H9 (cell line): Measurements from ENCODE around the gene ANP32A. TPM values are rescaled to one million over a fixed set of nuclear protein-coding genes. Genes with fewer than 3 reads are reported as not detected.
A peak's percentile ranks its signal among the peaks of the same experiment; 100 is the strongest.

Experiments used
- DNase-seq: peaks from one replicate; pipeline ENCODE4 v3.0.0-alpha.2; 2017
- H2AFZ ChIP-seq: one replicate; pipeline ENCODE4 v1.6.1; 2013; ENCODE audit warnings: mild to moderate bottlenecking, low read length, control low read depth, moderate library complexity
- H2AK5ac ChIP-seq: 2 replicates; pipeline ENCODE4 v1.6.1; 2013; ENCODE audit warnings: low read length, control low read depth, mixed read lengths; ENCODE audit not compliant: insufficient read length
- H2BK120ac ChIP-seq: one replicate; pipeline ENCODE4 v1.6.1; 2013; ENCODE audit warnings: low read depth, mild to moderate bottlenecking, low read length, control low read depth, inconsistent platforms; ENCODE audit not compliant: poor library complexity, severe bottlenecking
- H2BK12ac ChIP-seq: 2 replicates; pipeline ENCODE4 v1.6.1; 2013; ENCODE audit warnings: low read length, control low read depth, mixed read lengths, low read depth; ENCODE audit not compliant: insufficient read length
- H2BK15ac ChIP-seq: 2 replicates; pipeline ENCODE4 v1.6.1; 2013; ENCODE audit warnings: low read depth, low read length, control low read depth
- H2BK20ac ChIP-seq: one replicate; pipeline ENCODE4 v1.6.1; 2013; ENCODE audit warnings: low read depth, mild to moderate bottlenecking, low read length, control low read depth, inconsistent platforms; ENCODE audit not compliant: poor library complexity, severe bottlenecking
- H2BK5ac ChIP-seq: 2 replicates; pipeline ENCODE4 v1.6.1; 2013; ENCODE audit warnings: low read length, control low read depth, mixed read lengths; ENCODE audit not compliant: insufficient read length
- H3K14ac ChIP-seq: 2 replicates; pipeline ENCODE4 v1.6.1; 2013; ENCODE audit warnings: low read length, control low read depth; ENCODE audit not compliant: insufficient read depth
- H3K18ac ChIP-seq: 2 replicates; pipeline ENCODE4 v1.6.1; 2013; ENCODE audit warnings: low read depth, mild to moderate bottlenecking, mixed read lengths, low read length, control low read depth; ENCODE audit not compliant: insufficient read length
- H3K23ac ChIP-seq: 2 replicates; pipeline ENCODE4 v1.6.1; 2013; ENCODE audit warnings: low read length, control low read depth, mixed read lengths, low read depth; ENCODE audit not compliant: insufficient read length
- H3K23me2 ChIP-seq: 2 replicates; pipeline ENCODE4 v1.6.1; 2013; ENCODE audit warnings: low read depth, mild to moderate bottlenecking, mixed read lengths, low read length, control low read depth; ENCODE audit not compliant: insufficient read length, poor library complexity, severe bottlenecking
- H3K27ac ChIP-seq: 2 replicates; pipeline ENCODE4 v1.5.1; 2013; ENCODE audit warnings: low read length, control low read depth, mixed read lengths, low read depth; ENCODE audit not compliant: insufficient read length
- H3K27me3 ChIP-seq: 2 replicates; pipeline ENCODE4 v1.6.1; 2013; ENCODE audit warnings: low read length, control low read depth, inconsistent platforms; ENCODE audit not compliant: insufficient read depth
- H3K4ac ChIP-seq: 2 replicates; pipeline ENCODE4 v1.6.1; 2013; ENCODE audit warnings: low read depth, mild to moderate bottlenecking, control low read depth, inconsistent platforms, low read length, moderate library complexity
- H3K4me1 ChIP-seq: 2 replicates; pipeline ENCODE4 v1.6.1; 2013; ENCODE audit warnings: low read length, control low read depth, inconsistent platforms; ENCODE audit not compliant: insufficient read depth
- H3K4me2 ChIP-seq: 2 replicates; pipeline ENCODE4 v1.6.1; 2013; ENCODE audit warnings: low read length, control low read depth, mixed read lengths; ENCODE audit not compliant: insufficient read length, insufficient read depth
- H3K56ac ChIP-seq: 2 replicates; pipeline ENCODE4 v1.6.1; 2013; ENCODE audit warnings: low read depth, mild to moderate bottlenecking, mixed read lengths, low read length, control low read depth; ENCODE audit not compliant: insufficient read length
- H3K79me1 ChIP-seq: 2 replicates; pipeline ENCODE4 v1.6.1; 2013; ENCODE audit warnings: low read depth, mild to moderate bottlenecking, moderate library complexity, low read length, control low read depth, inconsistent platforms; ENCODE audit not compliant: insufficient read depth, poor library complexity, severe bottlenecking
- H3K79me2 ChIP-seq: 2 replicates; pipeline ENCODE4 v1.6.1; 2013; ENCODE audit warnings: low read length, control low read depth, inconsistent platforms; ENCODE audit not compliant: insufficient read depth
- H3K9ac ChIP-seq: 2 replicates; pipeline ENCODE4 v1.6.1; 2013; ENCODE audit warnings: low read length, control low read depth, mixed read lengths; ENCODE audit not compliant: insufficient read length; ENCODE audit errors: extremely low read depth
- H3K9me3 ChIP-seq: one replicate; pipeline ENCODE4 v1.6.1; 2013; ENCODE audit warnings: low read depth, low read length, inconsistent platforms; ENCODE audit not compliant: control insufficient read depth
- H3T11ph ChIP-seq: one replicate; pipeline ENCODE4 v1.6.1; 2013; ENCODE audit warnings: mild to moderate bottlenecking, low read length, control low read depth, inconsistent platforms
- H4K20me1 ChIP-seq: one replicate; pipeline ENCODE4 v1.6.1; 2013; ENCODE audit not compliant: control insufficient read depth, insufficient read length, insufficient read depth
- H4K5ac ChIP-seq: 2 replicates; pipeline ENCODE4 v1.6.1; 2013; ENCODE audit warnings: low read depth, mild to moderate bottlenecking, mixed read lengths, low read length, control low read depth; ENCODE audit not compliant: insufficient read length
- H4K8ac ChIP-seq: replicated peaks from 2 replicates; pipeline ENCODE4 v1.6.1; 2013; ENCODE audit warnings: low read length, control low read depth, mixed read lengths, low read depth; ENCODE audit not compliant: insufficient read length
- H4K91ac ChIP-seq: 2 replicates; pipeline ENCODE4 v1.6.1; 2013; ENCODE audit warnings: low read depth, mild to moderate bottlenecking, moderate library complexity, mixed read lengths, low read length, control low read depth; ENCODE audit not compliant: insufficient read length
- H3K27ac Mint-ChIP-seq, 3 experiments: 2 replicates in 2 of 3; 3 replicates in 1 of 3; pipeline ENCODE4 v1.8.0; 2020 to 2021; ENCODE audit warnings: mixed read lengths in 3 of 3, mild to moderate bottlenecking in 1 of 3, moderate library complexity in 1 of 3
- H3K27me3 Mint-ChIP-seq: 2 replicates; pipeline ENCODE4 v1.8.0; 2021; ENCODE audit warnings: low read depth, mild to moderate bottlenecking, moderate library complexity, mixed read lengths
- H3K36me3 Mint-ChIP-seq, 3 experiments: 2 replicates in 2 of 3; 3 replicates in 1 of 3; pipeline ENCODE4 v1.8.0; 2020 to 2021; ENCODE audit warnings: low read depth in 3 of 3, mixed read lengths in 3 of 3; ENCODE audit not compliant: insufficient read depth in 1 of 3
- H3K4me1 Mint-ChIP-seq, 2 experiments: 2 replicates each; pipeline ENCODE4 v1.8.0; 2020; ENCODE audit warnings: mixed read lengths in 2 of 2
- H3K4me3 Mint-ChIP-seq, 2 experiments: 2 replicates in 1 of 2; 3 replicates in 1 of 2; pipeline ENCODE4 v1.8.0; 2020 to 2021; ENCODE audit warnings: mild to moderate bottlenecking in 2 of 2, mixed read lengths in 2 of 2, moderate library complexity in 1 of 2
- H3K9me3 Mint-ChIP-seq, 2 experiments: 2 replicates in 1 of 2; 3 replicates in 1 of 2; pipeline ENCODE4 v1.8.0; 2020; ENCODE audit warnings: mild to moderate bottlenecking in 2 of 2, mixed read lengths in 2 of 2, moderate library complexity in 1 of 2
- WGBS: extraction: QIAGEN DNeasy Blood & Tissue Kit; methylation state at CpG from one replicate; pipeline ENCODE4 v1.1.7; 2013; ENCODE audit warnings: missing lambda C conversion rate, low lambda C conversion rate, mixed read lengths; ENCODE audit not compliant: insufficient read length; ENCODE audit errors: extremely low coverage; 5-methylcytosine and 5-hydroxymethylcytosine counted together
- total RNA-seq: library from RNA; stranded (reverse); gene quantifications from 2 replicates; pipeline ENCODE4 v1.2.1, GENCODE V29; 2021
- TF ChIP-seq, protein P1 (sequence below): fragments of 200-600 bp; sonication (generic); conservative IDR thresholded peaks from 3 replicates; pipeline ENCODE4 v1.8.0; 2021; ENCODE audit warnings: antibody characterized with exemption, mild to moderate bottlenecking

ANP32A gene
- total RNA-seq, 1 experiment from 2014 or later = 318 TPM

DNA sequence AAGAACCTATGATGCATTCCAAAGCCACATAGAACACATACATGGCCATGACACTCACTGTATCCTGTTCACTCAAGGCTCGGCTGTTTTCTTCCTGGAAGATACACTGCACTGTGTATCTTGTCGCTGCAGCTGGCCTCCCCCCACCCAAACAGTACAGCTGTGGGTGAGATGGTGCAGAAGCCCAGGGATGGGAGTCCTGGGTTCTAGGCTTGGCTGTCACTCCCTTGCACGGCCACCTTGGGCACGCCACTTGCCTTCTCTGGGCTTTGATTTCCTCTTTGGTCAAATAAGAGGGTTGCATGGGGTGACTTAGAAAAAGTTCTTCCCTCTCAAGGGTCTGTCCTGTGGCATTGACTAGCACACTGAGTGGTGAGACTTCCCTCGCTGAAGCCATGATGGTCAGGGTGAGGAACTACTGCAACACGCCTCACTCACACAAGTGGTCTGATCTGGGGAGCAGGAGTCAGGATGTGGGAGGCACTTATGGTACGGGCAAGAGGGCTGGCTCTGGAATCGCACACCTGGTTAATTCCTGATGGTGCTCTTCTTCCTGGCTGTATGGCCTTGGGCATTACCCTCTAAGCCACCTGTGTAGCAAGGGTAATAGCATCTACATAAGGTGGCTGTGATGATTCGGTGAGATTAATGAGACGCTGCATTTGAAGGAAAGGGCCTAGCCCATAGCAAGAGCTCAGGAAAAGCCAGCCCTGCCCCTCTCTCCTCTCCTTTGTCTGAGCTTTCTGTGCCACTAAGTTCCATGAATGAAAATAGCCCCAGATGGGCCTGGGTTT, 44.0 kb downstream of the ANP32A start:
- Mint-ChIP-seq H3K27ac (peak overlapping the region in 2 of 3 experiments; percentile 27 to 64; a peak in 3 of 7 replicates), H3K4me3 (no peak overlapping the region)
- no peaks in the 10 kb centered on the region for H3K4me1 ChIP-seq

More for the DNA sequence above, 44.0 kb downstream of the ANP32A start:
- no peak overlapping the region for H2AFZ ChIP-seq
- H3K14ac ChIP-seq = no peak overlapping the region
- no peak overlapping the region for H2BK20ac ChIP-seq
- Mint-ChIP-seq H3K9me3 (no peaks in the 10 kb centered on the region; a peak in 1 of 5 replicates), H3K36me3 (peaks cover 18 to 39% (median 25%) of the 10 kb centered on the region in 3 experiments; a peak in 6 of 7 replicates), H3K4me1 (peaks cover 11% of the 10 kb centered on the region in 2 experiments), H3K27me3 (peaks cover 10% of the 10 kb centered on the region)
- H3K27me3 ChIP-seq = no peaks in the 10 kb centered on the region; the same call in 1 of the 2 replicates
- no peak overlapping the region for H3K56ac ChIP-seq
- no peaks in the 10 kb centered on the region for H3K23me2 ChIP-seq
- no peak overlapping the region for H2AK5ac ChIP-seq
- H3T11ph ChIP-seq = no peak overlapping the region
- no peak overlapping the region for H3K18ac ChIP-seq
- H3K27ac ChIP-seq = no peak overlapping the region
- no CpG with 5 or more reads among the region's 10 CpGs for WGBS
- H4K91ac ChIP-seq = no peak overlapping the region
- no peak for DNase-seq
- H2BK120ac ChIP-seq = no peak overlapping the region
- no peak overlapping the region for H3K9ac ChIP-seq
- H4K20me1 ChIP-seq = no peaks in the 10 kb centered on the region
- H4K8ac ChIP-seq = no peak overlapping the region
- H2BK12ac ChIP-seq = no peak overlapping the region
- H3K79me1 ChIP-seq = no peaks in the 10 kb centered on the region
- TF ChIP-seq, protein P1, sequence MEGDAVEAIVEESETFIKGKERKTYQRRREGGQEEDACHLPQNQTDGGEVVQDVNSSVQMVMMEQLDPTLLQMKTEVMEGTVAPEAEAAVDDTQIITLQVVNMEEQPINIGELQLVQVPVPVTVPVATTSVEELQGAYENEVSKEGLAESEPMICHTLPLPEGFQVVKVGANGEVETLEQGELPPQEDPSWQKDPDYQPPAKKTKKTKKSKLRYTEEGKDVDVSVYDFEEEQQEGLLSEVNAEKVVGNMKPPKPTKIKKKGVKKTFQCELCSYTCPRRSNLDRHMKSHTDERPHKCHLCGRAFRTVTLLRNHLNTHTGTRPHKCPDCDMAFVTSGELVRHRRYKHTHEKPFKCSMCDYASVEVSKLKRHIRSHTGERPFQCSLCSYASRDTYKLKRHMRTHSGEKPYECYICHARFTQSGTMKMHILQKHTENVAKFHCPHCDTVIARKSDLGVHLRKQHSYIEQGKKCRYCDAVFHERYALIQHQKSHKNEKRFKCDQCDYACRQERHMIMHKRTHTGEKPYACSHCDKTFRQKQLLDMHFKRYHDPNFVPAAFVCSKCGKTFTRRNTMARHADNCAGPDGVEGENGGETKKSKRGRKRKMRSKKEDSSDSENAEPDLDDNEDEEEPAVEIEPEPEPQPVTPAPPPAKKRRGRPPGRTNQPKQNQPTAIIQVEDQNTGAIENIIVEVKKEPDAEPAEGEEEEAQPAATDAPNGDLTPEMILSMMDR = no peak
- no peaks in the 10 kb centered on the region for H3K9me3 ChIP-seq
- H2BK5ac ChIP-seq = no peak overlapping the region
- no peak overlapping the region for H3K23ac ChIP-seq
- no peak overlapping the region for H4K5ac ChIP-seq
- H3K79me2 ChIP-seq = no peaks in the 10 kb centered on the region
- H3K4ac ChIP-seq = no peak overlapping the region
- H3K4me2 ChIP-seq = no peak overlapping the region
- no peak overlapping the region for H2BK15ac ChIP-seq
